Activated CD8-positive, alpha-beta memory T cell treated with anti-CD3 and anti-CD28 coated beads, Interleukin-2, amount 50 U/mL, for 48 hours (primary cell): Measurements from ENCODE around the gene UNK.
"Not testable (repeated sequence)": the region's sequence is repeated elsewhere in the genome, so short reads cannot be mapped to it uniquely, and the experiment has no call there.

Source experiments
- DNase-seq: peaks from one replicate; pipeline ENCODE4 v3.0.0-alpha.2; 2020

Gene UNK

DNA sequence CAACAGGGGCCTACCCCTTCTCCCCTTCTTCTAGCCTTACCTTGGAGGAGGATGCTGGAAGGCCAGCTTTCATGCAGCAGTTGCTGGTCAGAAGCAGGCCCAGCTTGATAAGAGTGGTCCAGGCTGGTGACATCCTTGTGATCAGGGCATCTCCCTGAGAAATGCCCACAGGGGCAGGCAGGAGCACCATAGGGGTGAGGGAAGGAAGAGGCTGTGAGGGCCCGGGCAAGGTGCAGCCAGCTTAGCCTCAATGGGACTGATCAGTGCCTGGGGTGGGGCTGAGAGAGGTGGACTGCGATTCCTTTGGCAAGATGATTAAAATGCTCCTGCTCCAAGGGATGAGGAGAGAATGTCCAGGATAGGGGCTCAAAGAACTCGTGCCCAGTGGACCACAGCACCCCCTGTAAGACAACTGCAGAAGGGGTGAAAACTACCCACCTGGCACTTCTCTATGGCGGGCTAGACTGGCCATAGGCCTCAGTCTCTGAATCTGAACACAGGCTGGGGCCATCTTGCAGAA, 10.1 kb upstream of the UNK start:
- DNase-seq: peak; percentile 53

DNA sequence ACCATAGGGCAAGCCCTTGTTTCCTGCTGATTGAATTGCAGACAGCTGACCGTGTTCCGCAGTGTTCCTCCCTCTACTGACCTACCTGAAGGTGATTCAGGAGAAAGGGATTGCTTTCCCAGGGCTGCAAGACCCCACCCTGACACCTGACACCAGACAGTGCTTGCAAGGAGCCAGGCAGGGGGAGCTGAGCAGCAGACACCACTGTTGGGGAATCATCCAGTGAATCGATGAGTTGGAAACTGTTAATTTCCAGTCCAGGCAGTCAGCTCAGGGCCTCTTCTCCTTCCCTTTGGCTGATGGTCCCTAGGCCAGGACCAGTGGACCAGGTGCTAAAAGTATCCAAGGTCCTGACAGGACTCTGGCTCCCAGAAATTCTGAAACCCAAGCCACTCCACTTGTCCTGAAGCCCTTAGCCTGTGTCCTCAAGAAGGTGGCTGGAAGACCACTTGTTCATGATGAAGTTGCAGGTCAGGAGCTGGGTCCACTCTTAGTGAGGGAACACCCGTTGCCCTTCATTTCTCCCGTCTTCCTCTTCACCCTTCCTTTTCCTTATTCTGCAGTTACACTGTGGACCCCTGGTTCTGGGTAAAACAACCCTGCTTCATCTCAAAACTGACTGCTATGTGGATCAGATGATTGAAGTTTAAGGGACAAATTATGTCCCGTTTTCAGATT, 9.5 kb upstream of the UNK start:
- peak; percentile 66 for DNase-seq

DNA sequence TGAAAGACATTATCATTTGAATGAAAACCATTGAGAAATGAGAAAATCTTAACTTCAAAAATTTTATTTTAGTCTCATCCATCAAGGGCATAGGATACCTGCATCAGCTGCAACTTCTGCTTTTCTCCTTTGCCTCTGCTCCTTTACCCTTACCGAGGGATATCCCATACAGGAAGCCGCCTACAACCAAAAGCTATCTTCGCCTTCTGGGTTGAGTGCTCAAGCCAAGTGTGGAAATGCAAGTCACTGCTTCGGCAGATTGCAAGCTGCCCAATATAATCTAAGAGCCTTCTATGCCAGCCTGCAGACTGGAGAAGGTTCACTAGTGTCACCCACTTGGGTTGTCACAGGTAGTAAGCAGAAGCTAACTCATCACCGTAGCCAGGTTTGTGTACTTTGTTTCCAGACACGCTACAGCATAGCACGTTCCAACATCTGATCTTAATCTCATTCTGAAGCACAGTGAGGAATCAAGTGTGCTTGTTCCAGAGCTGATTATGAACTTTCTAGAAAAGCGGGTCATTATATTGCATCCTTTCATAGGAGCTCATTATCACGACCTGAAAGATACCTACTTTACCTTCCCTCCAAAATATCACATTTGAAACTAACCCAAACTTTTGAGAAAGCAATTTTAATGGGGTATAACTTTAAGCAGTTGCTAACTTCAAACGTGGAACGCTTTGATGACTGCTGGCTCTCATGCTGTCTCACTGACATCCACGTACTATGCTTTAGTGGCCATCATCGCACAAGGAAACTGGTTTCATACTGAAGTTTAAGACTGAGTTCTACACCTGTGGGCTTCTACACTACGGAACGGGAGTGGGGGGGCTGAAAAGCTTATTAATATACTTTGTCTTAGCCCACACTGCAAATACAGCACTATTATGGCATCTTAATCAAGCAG, 8.0 kb upstream of the UNK start:
- peak; percentile 70 for DNase-seq

DNA sequence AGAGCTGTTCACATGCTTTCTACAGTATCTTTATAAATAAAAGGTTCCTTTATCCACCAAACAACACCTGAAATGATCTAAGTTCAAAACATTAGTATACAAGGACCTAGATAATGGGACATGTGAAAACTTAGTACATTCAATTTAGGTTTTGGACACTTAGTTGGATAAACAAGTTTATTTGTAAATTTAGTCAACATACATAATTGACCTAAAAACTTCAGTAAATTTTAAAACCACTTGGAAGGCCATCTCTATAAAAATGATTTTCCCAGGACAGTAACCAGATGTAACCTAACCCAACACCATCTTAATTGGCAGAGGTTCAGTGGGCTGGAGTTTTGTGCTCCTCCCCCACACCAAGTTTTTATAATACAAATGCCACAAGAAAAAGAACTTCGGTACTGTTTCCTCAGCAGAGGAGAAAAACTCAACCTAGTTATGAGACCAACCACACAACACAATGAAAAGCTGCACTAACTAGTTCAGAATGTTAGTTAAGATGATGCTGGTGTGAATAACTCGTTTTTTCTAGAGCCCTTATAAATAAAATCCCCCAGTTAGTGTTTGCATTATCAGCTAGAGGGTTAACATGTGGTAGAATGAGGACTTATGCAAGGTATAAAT, 7.2 kb upstream of the UNK start:
- DNase-seq: no peak

DNA sequence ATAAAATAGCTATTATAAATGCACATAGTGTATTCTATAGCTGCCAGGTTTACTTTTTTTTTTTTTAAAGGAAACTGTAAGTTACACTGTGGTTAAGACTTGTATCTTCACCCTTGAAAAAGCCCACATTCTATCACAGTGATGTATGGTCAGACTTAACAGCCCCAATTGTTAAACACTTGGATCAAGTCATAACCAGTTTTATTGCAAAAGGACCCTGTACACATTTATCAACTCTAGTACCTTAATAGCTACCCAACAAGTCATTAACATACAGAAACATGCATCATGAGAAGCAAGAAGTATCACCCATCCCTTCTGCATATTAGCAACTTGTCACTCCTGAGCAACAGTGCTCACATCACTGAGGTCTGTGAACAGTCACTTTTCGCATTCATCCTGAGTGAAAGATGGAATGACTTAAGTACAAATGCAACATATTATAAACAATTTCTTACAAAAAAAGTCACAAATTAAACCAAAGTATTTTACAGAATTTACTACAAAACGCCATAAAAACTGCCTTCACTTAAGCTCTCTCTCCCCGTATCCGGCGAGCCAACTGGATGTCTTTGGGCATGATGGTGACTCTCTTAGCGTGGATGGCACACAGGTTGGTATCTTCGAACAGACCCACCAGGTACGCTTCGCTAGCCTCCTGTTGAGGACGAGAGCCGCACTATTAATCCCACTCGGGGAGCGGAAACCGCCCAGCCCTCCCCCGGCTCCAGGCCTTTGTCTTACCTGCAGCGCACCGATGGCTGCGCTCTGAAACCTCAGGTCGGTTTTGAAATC, 6.3 kb upstream of the UNK start:
- not testable (repeated sequence) for DNase-seq

DNA sequence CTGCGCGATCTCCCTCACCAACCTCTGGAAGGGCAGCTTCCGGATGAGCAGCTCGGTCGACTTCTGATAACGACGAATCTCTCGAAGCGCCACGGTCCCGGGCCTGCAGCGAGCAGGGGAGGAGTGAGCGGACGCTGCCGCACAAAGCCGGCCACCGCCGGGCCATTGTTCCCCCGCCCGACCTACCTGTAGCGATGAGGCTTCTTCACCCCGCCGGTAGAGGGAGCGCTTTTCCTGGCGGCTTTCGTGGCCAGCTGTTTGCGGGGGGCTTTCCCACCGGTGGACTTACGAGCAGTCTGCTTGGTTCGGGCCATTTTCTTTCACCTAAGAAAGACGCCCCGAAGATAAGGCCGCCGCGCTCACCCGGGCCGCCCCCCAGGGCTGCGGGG, 5.8 kb upstream of the UNK start:
- DNase-seq: no peak

DNA sequence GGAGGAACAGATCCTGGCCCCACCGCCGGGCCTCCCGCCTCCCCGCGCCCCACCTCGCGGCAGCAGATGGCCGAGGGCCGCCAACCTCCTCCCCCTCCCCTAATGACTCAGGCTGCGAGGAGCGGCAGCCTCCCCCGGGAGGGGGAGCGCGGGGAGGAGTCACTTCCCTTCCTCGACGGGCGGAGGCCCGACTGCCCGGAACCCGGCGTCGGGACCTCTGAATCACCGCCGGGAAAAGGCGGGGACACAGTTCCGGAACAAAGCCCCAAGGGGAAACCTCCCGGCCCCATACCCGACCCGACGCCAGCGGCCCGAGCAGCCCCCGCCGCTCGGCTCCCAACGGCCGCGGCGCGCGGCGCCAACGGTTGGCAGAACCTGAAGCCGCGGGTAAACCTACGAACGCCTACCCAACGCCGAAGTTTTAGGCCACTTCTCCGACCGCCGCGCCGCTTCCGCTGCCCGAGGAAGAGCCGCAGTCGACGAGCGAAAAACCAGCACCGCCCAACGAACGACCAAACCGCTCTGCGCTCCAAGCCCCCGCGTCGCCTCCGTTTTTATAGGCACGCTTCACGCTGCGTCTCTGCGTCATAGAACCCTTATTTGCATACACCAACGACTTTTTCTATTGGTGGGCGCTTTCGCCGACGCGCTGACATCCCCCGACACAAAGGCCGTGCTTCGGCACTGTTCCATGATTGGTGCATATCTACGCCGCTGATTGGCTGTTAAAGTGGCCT, 5.2 kb upstream of the UNK start:
- DNase-seq: peak; percentile 96

DNA sequence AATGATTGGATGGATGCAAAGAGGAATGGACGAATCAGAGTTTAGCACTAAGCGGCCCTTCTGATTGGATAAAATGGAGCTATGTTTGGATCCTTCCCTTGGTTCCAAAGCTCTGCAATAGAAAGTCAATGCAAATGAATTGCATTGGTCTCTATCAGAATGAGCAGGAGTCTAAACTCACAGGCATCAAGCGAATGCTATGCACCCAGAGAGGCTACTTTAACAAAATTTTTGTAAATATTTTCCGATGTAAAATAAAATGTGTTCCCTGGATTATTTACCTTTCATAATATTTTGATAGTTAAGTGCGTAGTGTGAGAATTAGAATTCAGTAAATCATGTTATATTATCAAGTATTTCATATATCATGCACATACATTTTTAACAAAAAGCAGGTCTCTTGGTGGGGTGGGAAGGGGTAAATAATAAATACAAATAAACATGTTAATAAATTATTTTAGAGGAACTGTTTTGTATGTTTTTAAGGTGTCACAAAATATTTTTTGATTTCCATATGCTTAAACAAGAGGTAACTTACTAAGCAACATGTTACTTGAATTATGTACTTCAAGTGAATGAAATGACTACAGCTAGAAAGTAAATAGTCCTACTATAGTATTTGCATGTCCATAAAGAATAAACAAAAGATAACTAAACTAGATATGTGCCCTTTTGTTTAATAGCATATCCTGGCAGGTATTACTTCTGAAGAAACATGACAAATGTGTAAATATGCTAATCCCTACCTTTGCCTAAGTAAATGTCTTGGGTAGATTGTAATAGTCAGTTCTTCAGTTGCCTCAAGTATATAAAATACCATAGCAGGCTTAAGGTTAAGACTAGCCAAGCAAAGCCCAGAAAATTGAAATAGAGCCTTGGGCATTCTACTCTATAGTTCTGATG, 4.4 kb upstream of the UNK start:
- no peak for DNase-seq

DNA sequence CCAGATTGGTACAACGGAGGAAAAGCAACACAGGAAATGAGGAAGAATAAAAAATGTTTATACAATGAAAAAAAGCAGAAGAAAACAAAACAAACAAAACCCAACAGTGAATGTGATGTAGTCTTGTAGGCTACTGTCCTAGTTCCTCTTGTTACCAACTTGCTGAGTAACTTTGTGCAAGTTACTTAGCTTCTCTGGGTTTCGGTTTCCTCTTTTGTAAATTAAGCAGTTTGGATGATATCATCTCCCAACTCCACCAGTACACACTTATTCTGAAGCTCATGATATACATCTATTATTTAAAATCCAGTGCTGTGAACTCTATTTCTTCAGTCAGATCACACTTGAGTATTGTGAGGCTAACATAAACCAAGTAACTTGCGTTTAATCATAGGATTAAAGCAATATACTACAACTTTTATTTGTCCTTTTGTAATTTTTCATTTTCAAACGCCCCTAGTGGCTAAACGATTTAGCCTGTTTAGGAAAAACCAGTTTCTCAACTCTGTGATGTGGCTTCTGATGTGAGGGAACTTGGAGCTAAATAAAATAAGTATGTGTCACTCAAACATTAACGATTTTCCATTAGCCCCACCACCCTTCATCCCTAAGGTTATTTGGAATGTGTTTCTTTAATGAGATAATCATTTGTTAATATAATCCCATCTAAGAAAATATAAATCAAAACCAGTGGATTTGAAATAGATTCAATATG, 1.4 kb upstream of the UNK start:
- DNase-seq: no peak

DNA sequence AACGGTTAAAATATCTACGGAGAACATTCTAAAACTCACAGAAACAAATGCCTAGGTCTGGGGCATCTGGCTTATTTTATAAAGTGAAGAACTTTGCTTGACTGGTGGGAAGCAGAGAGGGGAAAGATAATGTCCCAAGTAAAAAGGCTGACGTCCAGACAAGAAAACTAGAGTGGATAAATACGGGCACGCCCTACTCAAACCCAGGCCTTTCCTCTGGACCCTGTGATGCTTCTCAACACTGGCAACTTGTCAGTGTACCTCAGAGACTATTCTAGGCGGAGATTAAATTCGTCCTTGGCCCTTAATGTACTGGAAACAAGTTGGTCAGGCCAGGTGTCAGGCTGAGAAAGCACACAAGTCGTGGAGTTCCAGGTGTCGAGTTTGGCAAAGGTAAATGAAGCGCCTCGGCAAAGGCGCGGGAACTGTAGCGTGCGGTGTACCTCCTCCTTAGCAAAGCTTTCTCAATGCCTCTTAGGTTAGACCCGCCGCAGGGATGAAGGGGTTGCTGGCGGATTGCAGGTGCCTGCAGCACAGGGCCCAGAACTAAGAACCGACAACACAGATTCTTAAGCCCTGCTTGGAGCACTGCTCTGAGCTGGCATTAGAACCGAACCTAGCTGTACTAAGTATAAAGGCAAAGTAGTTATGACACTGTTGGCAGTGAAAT, 668 bp upstream of the UNK start:
- peak; percentile 67 for DNase-seq

DNA sequence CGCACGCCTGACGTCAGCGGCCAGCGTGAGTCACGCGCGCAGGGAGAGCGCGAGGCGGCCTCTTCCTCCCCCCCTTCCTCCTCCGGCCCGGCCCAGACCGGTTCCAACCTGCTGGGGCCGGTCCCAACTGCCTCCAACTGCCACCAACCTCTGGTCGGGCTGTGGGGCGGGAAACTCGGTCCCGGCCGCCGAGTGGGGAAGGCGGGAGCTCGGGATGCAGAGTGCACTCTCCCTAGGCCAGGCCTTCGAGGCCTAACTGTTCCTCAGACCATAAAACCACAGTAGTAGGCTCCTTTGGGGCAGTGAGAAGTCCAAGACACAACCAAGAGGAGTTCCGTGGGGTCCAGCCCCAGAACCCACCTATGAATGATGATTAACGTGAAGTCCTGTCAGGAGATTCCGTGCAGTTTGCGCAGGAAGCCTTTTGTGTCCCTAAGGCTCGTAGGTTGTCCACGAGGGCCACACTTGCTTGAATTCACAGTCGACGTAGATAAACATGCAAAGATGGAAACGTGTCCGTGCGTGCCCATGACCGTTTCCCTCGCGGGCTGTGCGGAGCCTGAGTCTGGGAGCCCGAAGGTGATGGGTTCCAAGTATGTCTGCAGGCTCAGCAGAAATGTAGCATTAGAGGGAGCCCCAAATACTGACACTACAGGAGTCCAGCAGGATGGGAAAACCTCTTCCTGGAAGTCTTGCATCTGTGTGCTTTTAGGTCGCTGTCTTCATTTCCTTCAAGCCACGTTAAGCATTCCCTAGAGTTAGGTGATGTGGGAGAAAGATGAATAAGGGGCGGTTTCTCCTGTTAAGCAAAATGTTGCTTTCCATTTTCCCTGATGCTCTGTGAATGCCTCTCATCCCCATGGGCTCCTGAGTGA, 647 bp downstream of the UNK start:
- DNase-seq: peak; percentile 93

DNA sequence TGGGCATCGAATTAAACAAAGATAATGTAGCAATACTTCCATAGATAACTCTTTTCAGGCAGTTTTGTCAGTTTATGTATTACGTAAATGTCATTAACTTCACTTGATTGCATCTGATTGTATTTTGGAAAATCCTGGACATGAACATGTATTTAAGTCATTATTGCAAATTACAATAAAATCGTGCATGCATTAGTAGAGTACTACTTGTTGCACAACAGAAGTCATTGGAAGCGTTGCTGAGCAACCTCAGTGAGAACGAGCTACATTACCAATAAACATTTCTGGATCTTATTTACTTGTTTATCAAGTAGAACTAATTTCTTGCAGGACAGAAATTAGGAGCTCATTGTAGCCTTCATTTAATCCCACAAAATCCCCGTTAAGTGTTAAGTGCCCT, 6.6 kb downstream of the UNK start:
- no peak for DNase-seq

DNA sequence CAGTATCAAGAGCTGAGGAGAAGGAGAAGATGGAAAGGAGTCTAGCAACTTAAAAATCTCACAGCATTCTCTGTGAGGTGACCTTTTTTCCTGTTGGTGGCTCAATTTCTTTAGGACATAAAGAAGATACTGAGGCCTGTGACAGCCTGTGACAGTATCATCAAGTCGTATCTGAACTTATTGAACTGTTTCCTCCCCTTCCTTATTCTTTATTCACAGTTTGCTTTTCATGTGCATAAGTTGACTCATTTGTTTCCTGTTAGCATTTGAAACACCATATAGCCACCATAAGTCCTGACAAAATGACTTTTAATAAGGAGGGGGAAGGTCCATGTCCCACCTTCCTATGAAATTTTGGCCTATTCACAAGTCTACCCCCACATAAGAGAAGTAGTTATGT, 8.9 kb downstream of the UNK start:
- no peak for DNase-seq

DNA sequence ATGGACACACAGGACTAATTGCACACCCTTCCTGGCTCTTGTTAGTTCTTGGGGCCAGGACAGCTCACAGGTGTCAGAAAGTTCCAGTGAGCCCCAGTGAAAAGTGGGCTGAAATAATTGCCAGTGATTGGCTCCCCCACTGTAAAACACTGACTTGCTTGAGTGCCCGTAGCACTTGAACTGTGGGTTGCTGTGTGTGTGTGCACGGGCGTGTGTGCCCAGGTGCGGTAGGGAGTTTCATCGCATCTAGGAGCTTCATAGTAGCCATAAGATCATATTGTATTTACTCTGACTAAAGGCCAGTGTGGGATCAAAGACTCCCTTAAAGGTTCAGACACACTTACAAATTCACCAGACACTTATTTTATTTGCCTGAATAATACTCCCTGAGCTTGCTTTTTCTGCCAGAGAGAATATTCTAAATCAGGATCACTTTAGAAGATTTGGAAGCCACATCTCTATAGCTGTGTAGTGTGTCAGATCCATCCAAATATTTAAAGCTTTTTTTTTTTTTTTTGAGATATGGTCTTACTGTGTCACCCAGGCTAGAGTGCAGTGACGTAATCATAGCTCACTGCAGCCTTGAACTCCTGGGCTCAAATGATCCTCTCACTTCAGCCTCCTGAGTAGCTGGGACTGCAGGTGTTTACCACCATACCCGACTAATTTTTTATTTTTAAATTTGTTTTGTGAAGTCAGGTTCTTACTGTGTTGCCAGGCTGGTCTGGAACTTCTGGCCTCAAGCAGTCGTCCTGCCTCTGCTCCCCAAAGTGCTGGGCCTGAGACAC, 11.4 kb downstream of the UNK start:
- DNase-seq: no peak

DNA sequence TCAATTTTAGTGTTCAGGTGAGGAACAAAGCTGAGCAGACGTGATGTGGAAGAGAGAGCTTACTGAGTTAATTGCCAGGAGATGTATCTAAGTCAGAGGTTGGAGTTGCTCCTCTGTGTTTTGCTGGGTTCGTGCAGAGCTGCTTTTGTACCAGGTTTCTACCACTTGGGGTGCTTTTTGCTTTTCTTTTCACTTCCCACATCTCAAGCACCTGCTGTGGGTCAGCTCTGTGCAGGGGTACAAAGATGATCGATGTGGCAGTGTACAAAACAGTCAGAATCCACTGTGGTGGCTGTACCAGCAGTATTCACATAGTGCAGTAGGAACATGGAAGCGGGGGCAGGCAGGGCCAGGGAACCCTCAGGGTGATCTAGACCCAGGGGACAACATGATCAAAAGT, 14.8 kb downstream of the UNK start:
- no peak for DNase-seq

DNA sequence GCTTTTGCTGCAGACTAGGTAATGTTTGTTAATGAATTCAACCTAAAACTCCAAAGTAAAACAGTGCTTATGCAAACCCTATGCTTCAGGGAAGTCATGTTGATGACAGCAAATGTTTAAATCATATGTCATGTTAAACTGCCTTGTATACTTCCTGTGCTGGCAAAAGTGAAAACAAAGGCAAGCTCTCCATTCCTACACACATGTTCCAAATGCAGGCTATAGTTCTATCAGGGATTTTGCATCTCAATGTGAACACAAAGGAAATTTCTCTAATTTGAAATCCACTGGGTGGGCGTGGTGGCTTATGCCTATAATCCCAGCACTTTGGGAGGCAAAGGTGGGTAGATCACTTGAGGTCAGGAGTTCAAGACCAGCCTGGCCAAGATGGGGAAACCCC, 19.3 kb downstream of the UNK start:
- DNase-seq: no peak

DNA sequence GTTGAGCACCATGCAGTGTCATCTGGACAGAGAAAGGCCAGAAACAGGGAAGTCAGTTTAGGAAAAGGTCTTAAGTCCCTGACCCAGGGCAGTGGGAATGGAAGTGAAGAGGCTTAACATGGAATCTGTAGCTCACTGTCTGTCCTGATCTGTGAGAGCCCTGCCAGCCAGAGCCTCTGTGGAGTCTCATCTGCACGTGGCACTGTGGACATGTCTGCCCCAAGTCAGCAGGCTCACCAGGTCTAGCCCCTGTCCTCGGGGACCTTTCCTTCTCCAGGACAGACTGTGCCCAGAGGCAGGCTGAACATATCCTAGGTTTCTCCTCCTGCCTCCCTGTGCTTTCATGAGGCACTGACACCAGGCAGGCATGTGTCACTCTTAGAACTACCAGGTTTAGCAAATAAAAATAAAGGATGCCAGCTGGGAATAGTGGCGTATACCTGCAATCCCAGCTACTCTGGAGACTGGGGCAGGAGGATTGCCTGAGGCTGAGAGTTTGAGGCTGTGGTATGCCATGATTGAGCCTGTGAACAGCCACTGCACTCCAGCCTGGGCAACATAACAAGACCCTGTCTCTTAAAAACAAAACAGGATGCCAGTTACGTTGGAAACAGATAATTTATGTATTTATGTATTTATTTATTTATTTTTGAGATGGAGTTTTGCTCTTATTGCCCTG, 22.4 kb downstream of the UNK start:
- DNase-seq: no peak
